GM19238 (cell line): ENCODE data around the gene GNG14.
A peak's percentile ranks its signal among the peaks of the same experiment; 100 is the strongest.
"Not testable (repeated sequence)": the region's sequence is repeated elsewhere in the genome, so short reads cannot be mapped to it uniquely, and the experiment has no call there.

Experiments used
- DNase-seq: peaks from one replicate; pipeline ENCODE4 v3.0.0; 2011; ENCODE audit warnings: low spot score; ENCODE audit not compliant: insufficient read length

Gene GNG14

DNA sequence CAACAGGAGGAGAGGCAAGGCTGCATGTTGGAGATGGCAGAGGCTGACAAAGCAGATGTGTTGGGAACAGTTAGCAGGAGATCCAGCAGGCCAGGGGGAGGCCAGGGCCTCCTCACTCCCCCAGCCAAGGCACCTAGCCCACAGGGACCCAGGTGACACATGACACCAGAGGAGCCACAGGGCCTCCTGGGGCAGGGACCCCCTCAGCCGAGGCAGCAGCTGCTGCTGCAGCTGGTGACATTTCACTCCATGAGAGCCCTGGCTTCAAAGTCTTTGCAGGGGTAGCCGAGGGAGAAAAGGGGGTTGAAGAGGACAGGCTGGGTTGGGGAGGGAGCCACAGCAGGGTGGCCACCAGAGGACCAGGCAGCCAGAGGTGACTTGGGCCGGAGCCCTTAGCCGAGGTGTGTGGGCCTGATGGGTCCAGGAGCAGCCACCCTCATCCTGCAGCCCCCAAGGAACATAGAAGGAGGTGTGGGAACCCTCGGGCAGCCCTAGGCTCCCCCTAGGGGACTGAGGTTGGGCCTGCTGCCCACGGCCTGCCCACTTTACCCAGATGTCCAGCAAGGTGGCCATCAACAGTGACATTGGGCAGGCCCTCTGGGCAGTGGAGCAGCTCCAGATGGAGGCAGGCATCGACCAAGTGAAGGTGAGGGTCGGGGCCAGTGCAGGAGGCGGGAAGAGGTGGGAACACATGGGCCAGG is at the start of gene GNG14:
Gene GNG14, plus strand, starts transcription at position 503 of the 701 bp plus-strand sequence. Its CDS starts 51 bp downstream, at position 554.
- DNase-seq = no peak

DNA sequence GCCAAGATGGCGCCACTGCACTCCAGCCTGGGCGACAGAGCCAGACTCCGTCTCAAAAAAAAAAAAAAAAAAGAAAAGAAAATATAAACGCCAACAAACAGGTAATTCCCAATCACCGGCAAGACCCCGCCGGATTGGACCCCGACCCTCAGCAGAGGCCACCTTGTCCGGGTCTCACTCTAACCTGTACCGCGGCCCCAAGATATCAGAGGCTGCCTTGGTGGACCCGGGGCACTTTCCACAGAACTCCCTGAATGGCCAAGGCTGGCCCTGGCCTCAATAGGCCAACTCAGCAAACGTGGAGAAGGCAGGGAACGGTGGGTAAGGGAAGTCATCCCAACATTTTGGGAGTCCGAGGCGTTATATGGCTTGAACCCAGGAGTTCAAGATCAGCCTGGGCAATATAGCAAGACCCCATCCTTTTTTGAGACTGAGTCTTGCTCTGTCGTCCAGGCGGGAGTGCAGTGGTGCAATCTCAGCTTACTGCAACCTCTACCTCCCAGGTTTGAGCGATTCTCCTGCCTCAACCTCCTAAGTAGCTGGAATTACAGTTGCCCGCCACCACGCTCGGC is 49.1 kb upstream of the GNG14 start:
- DNase-seq = no peak

- peak; percentile 83 for DNase-seq
Measured at GRCh38 chr19:12639901-12640613, 47.7 kb upstream of the GNG14 start.

- no peak for DNase-seq
Measured at GRCh38 chr19:12641456-12641855, 46.3 kb upstream of the GNG14 start.

DNA sequence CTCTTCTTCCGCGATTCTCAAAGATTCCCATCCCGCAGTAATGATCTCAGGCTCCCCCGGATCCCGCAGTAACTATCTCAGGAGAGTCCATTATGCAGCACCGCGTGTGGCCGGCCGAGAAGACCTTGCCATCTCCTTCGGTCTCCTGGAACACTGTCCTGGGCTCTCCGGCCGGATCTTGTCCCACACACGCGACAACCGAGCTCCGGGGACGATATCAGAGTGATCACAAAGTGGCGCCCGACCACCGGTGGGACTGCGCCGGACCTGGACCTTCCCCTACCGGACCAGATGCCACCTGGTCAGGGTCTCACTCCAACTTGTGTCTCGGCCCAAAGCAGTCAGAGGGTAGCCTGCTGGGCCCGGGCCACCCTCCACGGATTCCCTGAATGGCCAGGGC is 45.3 kb upstream of the GNG14 start:
- DNase-seq = no peak

DNA sequence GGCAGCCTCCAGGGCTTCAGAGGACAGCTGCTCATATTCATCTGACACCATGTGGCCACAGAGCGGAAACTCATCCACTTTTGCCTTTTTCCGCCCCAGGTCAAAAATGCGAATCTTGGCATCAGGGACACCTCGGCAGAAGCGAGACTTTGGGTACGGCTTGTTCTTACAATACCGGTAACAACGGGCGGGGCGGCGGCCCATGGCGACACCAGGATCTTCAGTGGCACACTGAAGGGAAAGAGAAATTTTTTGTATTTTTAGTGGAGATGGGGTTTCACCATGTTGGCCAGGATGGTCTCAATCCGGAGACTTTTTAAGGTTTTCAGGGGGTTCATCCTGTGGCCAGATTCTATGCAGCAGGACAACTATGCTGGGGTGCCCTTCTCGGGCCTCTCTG is 44.1 kb upstream of the GNG14 start:
- not testable (repeated sequence) for DNase-seq

GRCh38 chr19:12646551-12646950 is 41.2 kb upstream of the GNG14 start:
- no peak for DNase-seq

- DNase-seq = no peak
Measured at GRCh38 chr19:12647047-12647446, 40.8 kb upstream of the GNG14 start.

- DNase-seq = no peak
Measured at GRCh38 chr19:12647490-12648071, 40.2 kb upstream of the GNG14 start.

DNA sequence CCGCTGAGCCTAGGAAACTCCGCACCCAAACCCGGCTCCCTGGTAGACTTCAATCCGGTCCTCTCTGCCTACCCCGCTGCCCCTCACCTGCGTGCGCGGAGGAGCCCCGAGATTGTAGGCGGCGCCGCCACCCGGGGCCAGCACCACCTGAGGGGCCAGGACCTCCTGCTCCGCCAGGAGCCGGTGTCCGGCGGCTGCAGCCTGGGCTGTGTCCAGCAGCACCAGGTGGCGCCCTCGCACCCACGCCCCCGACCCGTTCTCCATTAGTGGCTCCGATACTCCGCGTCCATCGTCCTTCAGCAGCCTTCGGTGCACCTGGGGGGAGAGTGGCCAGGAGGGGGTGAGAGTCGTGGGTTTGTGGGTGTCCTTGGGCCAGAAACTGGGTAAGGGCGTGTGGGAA is 39.7 kb upstream of the GNG14 start:
- no peak for DNase-seq

DNA sequence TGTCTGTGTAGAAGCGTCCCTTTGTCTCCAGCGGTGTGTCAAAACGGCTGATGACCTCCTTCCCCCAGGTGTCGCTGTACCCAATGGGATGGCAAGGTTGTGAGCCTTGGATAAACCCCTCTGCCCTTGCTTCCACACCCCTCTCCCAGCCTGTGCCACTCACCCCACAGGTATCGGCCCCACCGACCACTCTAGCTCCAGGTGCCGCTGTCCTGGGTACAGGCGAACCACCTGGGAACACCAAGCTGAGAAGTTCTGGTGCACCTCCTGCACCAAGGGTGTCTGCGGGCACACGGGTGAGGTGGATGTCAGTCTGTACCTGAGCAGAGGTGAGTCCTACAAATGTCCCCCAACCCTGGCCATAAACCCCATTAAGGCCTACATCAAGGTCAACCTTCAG is 37.9 kb upstream of the GNG14 start:
- DNase-seq = no peak

DNA sequence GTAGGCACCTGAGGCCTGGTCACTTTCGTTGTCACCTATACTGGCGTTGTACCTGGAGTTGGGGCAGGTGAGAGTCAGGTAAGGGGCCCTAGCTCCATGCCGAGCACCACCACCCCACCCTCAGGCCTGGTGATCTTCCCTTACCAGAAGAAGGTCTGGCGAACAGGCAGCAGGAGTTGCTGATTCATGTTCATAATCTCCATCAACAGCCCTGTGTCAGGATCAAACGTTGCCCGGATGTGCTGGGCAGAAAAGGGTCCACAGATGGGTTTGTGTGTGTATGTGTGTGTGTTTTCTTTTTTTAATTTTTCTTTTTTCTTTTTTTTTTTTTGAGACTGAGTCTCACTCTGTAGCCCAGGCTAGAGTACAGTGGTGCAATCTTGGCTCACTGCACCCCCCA is 35.6 kb upstream of the GNG14 start:
- DNase-seq = no peak

GRCh38 chr19:12655546-12655945 is 32.3 kb upstream of the GNG14 start:
- no peak for DNase-seq

DNA sequence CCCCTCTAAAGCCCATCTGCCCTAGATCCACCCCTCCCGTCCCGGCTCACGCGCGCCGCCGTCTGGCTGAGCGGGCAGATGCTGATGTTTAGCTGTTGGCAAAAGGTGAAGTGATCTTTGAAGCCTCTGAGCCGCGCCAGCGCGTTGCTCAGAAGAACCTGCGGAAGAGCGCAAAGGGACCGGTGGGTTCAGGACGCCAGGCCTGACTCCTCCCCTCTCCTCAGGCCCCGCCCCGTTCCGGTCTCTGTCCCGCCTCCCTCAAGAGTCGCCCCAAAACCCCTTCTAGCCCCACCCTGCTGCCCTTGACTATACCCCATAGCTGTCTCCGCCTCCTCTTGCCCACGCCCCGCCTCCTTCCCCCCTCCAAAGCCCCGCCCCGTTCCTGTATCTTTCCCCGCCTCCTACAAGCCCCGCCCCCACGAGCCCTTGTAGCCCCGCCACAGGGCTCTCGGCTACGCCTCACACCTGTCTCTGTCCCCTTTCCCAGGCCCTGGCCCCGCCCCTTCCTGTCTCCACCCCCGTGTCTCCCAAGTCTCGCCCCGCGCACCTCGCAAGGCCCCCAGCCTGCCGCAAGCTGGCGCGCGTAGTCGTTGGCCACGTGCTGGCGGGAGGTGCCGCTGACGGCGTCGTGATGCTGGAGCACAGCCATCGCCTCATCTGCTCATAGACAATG is 30.8 kb upstream of the GNG14 start:
- DNase-seq = no peak

GRCh38 chr19:12657966-12658365 is 29.8 kb upstream of the GNG14 start:
- no peak for DNase-seq

DNA sequence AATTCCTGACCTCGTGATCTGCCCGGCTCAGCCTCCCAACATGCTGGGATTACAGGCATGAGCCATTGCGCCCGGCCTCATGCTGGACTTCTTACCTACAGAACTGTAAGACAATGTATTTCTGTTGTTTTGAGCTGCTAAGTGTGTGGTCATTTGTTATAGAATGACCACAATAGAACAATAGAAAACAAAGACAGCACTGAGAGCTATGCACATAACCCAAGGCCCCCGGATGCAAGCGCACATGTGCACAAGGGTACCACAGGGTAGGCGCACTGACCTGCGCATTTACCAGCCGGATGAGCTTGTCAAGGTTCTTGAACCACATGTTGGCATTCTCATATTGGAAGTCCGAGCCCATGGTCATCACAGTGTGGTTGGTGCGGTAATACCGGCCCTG is 26.8 kb upstream of the GNG14 start:
- no peak for DNase-seq

DNA sequence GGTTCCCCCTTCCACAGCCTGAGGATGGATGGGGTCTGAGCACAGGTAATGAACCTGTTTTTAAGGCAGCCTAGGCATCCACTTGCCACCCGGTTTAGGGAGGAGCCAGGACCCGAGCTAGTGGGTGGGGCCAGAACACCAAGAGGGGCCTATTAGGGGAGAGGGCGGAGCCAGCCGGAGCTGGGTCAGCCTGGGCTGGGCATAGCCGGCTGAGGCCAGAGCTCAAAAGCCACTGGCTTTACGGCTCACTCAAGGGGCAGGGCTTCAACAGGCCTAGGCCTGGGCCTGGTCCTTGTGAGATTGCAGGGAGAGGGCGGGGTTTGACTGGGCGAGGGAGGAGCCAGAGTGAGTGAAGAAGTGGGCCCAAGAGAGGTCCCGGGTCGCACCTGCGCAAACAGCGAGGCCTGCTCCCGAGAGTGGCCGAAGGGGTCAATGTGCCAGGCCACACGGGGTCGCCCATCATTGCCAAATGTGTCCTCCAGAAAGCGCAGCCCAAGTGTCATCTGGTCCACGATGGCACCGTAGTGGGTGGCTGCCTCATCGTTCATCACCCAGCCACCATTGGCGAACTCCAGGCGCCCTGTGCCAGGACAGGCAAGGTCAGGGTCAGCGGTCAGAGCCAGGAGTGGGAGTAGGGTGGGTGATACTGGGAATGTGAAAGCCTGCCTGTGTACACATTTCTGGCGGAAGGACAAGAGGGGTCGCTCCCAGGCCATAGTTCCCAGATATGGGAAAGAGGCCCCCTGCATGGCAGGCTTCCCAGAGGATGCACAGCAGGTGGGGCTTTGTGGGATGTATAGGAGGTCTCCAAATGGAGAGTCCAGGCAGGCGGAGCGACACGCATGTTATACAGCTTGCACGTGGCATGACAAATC is 23.2 kb upstream of the GNG14 start:
- no peak for DNase-seq

DNA sequence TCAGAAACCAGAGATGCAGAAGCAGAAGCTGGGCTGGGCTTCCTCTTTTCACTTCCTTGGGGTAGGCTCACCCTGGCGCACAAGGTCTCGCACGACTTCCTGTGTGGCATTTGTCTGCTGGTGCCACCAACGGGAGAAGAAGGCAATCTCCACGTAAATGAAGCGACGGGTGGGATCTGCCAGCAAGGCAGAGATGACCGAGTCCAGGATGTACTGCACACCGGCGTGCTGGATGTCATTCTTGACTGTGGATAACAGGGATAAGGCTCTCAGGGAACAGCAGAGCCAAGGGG is 22.6 kb upstream of the GNG14 start:
- DNase-seq = peak; percentile 75

DNA sequence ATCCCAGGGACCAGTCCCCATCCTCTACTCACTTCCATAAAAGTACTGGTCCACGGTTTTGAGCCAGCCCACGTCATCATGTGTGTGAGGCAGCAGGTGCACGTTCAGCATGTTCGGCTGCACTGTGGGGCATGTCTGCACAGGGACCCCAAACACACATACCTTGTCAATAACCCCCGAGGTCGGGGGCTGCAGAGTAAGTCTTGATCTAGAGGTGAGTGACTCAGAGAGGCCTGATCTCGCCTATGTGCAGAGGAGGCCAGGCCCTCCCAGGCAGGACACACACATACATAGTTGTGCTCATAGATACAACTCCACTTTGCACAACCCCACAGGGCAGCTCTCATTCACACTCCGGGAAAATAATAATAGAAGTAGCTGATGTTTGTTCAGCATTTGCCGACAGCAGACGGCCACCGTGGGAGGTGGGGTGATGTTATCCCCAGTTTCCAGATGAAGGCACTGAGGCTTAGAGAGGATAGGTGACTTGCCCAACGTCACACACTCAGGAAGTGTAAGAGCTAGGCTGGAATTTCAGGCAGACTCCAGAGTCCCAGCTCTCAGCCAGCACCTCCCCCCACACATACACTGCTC is 22.0 kb upstream of the GNG14 start:
- no peak for DNase-seq

DNA sequence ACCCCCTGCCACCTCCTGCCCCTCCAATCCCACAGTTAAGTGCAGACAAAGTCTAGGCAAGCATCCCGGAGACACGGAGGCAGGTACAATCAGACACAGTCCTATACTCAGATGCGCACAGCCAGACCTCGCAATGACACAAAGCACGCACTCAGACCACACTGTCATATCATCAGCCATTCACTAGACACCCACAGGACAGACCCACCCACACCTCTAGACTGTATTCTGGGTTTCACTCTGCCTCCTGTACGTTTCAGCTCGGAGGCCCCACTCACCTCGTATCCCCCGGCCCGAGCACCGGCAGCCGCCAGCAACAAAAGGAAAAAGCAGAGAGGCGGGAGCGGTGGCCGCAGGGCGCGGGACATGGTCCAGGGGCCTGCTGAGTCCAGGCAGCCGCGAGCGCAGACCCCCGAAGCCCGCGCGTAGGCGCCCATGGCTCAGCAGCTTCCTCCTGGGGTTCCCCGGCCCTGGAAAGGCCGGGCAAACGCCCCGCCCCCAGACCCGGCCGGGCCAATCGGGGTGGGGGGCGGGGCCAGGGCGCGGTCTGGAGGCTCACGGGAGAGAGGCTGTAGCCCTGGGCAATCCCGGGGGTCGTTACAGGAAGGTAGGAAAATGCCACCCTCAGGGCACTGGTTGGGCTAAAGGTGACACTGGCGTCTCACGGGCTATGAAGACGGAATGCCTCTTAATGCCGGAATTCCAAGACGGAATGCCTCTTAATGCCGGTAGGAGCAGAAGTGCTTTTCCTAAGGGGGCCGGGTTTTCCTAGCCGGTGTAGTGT is 21.3 kb upstream of the GNG14 start, which contains the start of the genes MAN2B1 and WDR83:
Gene MAN2B1, minus strand, starts transcription at position 478 of the 784 bp plus-strand sequence. Its CDS starts 41 bp downstream, at position 437.
Gene WDR83, plus strand, starts transcription at position 543 of the 784 bp plus-strand sequence. CDS start 2,984 bp downstream, outside the sequence.
- DNase-seq = peak; percentile 94
